GM12878 (cell line): Measurements from ENCODE around the gene SUMF1. TPM values are rescaled to one million over a fixed set of nuclear protein-coding genes. Genes with fewer than 3 reads are reported as not detected.

Source experiments
- BHLHE40 ChIP-seq, 2 experiments: fragments of 450-650 bp in 1 of 2; IDR thresholded peaks; 2 replicates each; pipeline ENCODE4 v1.6.1; 2011 to 2017; ENCODE audit warnings: low read depth in 2 of 2, borderline replicate concordance in 1 of 2, improper control_type of control experiment in 1 of 2, low read length in 1 of 2, mild to moderate bottlenecking in 1 of 2
- CEBPB ChIP-seq, 2 experiments: fragments of 150-350 bp in 1 of 2; IDR thresholded peaks; 2 replicates each; pipeline ENCODE4 v1.6.1; 2012 to 2014; ENCODE audit warnings: low read depth in 2 of 2, low read length in 2 of 2, borderline replicate concordance in 1 of 2, inconsistent platforms in 1 of 2
- CHD1 ChIP-seq: IDR thresholded peaks from 2 replicates; pipeline ENCODE4 v1.6.1; 2012; ENCODE audit warnings: low read depth, low read length, improper control_type of control experiment
- CREM ChIP-seq: IDR thresholded peaks from 2 replicates; pipeline ENCODE4 v1.6.1; 2014; ENCODE audit warnings: antibody characterized with exemption, low read depth
- IKZF1 ChIP-seq: fragments of 450-650 bp; conservative IDR thresholded peaks from 2 replicates; pipeline ENCODE4 v1.6.1; 2017; ENCODE audit warnings: antibody characterized with exemption, mild to moderate bottlenecking
- KAT2A ChIP-seq: conservative IDR thresholded peaks from 2 replicates; pipeline ENCODE4 v1.6.1; 2011; ENCODE audit warnings: low read depth, low read length; ENCODE audit not compliant: control insufficient read depth
- KLF5 ChIP-seq: fragments of 450-650 bp; IDR thresholded peaks from 2 replicates; pipeline ENCODE4 v1.6.1; 2014; ENCODE audit warnings: mild to moderate bottlenecking; ENCODE audit not compliant: partially characterized antibody
- MYC ChIP-seq: IDR thresholded peaks from 2 replicates; pipeline ENCODE4 v1.6.1; 2011; ENCODE audit warnings: mild to moderate bottlenecking, low read length, moderate library complexity, inconsistent platforms; ENCODE audit not compliant: insufficient read depth, insufficient replicate concordance, insufficient read length, severe bottlenecking
- NFIC ChIP-seq: IDR thresholded peaks from 2 replicates; pipeline ENCODE4 v1.6.1; 2012; ENCODE audit warnings: low read depth, mild to moderate bottlenecking, inconsistent platforms, low read length, moderate library complexity
- NFYA ChIP-seq: IDR thresholded peaks from 2 replicates; pipeline ENCODE4 v1.6.1; 2011; ENCODE audit warnings: low read depth, mild to moderate bottlenecking, low read length, improper control_type of control experiment, borderline replicate concordance
- NR2F1 ChIP-seq: fragments of 450-650 bp; conservative IDR thresholded peaks from 2 replicates; pipeline ENCODE4 v1.6.1; 2017; ENCODE audit warnings: mild to moderate bottlenecking
- POLR2AphosphoS5 ChIP-seq: IDR thresholded peaks from 2 replicates; pipeline ENCODE4 v1.6.1; 2011; ENCODE audit warnings: mild to moderate bottlenecking, low read length, inconsistent platforms
- RUNX3 ChIP-seq: IDR thresholded peaks from 2 replicates; pipeline ENCODE4 v1.6.1; 2012; ENCODE audit warnings: low read length, inconsistent platforms
- SIN3A ChIP-seq: IDR thresholded peaks from 2 replicates; pipeline ENCODE4 v1.6.1; 2012; ENCODE audit warnings: low read depth, low read length, improper control_type of control experiment
- SIX5 ChIP-seq: IDR thresholded peaks from 2 replicates; pipeline ENCODE4 v1.6.1; 2011; ENCODE audit warnings: mild to moderate bottlenecking, low read depth, low read length, moderate library complexity; ENCODE audit not compliant: severe bottlenecking
- SMARCA5 ChIP-seq: fragments of 450-650 bp; IDR thresholded peaks from 2 replicates; pipeline ENCODE4 v1.6.1; 2017; ENCODE audit warnings: mild to moderate bottlenecking
- SREBF2 ChIP-seq: IDR thresholded peaks from 2 replicates; pipeline ENCODE4 v1.6.1; 2012; ENCODE audit warnings: mild to moderate bottlenecking, low read length
- TARDBP ChIP-seq: IDR thresholded peaks from 2 replicates; pipeline ENCODE4 v1.6.1; 2016; ENCODE audit warnings: borderline replicate concordance
- YBX1 ChIP-seq: fragments of 450-650 bp; IDR thresholded peaks from 2 replicates; pipeline ENCODE4 v1.6.1; 2016; ENCODE audit warnings: antibody characterized with exemption
- ZBED1 ChIP-seq: IDR thresholded peaks from 2 replicates; pipeline ENCODE4 v1.6.1; 2016; ENCODE audit warnings: borderline replicate concordance
- ZNF217 ChIP-seq: fragments of 450-650 bp; IDR thresholded peaks from 2 replicates; pipeline ENCODE4 v1.6.1; 2017; ENCODE audit warnings: antibody characterized with exemption, mild to moderate bottlenecking
- ZZZ3 ChIP-seq: IDR thresholded peaks from 2 replicates; pipeline ENCODE4 v1.6.1; 2011; ENCODE audit warnings: low read depth; ENCODE audit not compliant: control insufficient read depth, insufficient read length
- polyA plus RNA-seq, 11 experiments: library from polyadenylated mRNA; depleted of rRNA in 4 of 11; unstranded in 6 of 11; stranded (reverse) in 5 of 11; fragments of >200 nt; fragmentation: Nextera tagmentation in 4 of 11; fragmentation: Illumina TruSeq in 1 of 11; extraction: Ambion mirVana in 4 of 11; extraction: Trizol in 1 of 11; gene quantifications; 1 replicate in 1 of 11; 2 replicates in 10 of 11; pipeline versions ENCODE4 v1.2.1 to v1.2.3, GENCODE V29; 2011 to 2016; ENCODE audit warnings: inconsistent platforms in 2 of 11, missing spikeins in 2 of 11, low read depth in 1 of 11
- total RNA-seq, 4 experiments: library from RNA; depleted of rRNA in 3 of 4; stranded (reverse); fragments of >200 nt in 3 of 4; fragmentation: Illumina TruSeq in 1 of 4; extraction: Trizol in 1 of 4; gene quantifications; 2 replicates each; pipeline versions ENCODE4 v1.2.1 to v1.2.3, GENCODE V29; 2013 to 2021
- TF ChIP-seq, protein P1 (sequence below): IDR thresholded peaks from 2 replicates; pipeline ENCODE4 v1.6.1; 2011; ENCODE audit warnings: mild to moderate bottlenecking, low read depth, low read length, moderate library complexity; ENCODE audit not compliant: insufficient replicate concordance
- TF ChIP-seq, protein P2 (sequence below): fragments of 150-350 bp; IDR thresholded peaks from 2 replicates; pipeline ENCODE4 v1.6.1; 2014; ENCODE audit warnings: mild to moderate bottlenecking, low read depth, low read length
- TF ChIP-seq, protein P3 (sequence below): fragments of 450-650 bp; formaldehyde crosslinking; IDR thresholded peaks from 2 replicates; pipeline ENCODE4 v1.5.0; 2022; ENCODE audit warnings: mild to moderate bottlenecking, missing genetic modification characterization
- TF ChIP-seq, protein P4 (sequence below): IDR thresholded peaks from 2 replicates; pipeline ENCODE4 v1.6.1; 2012; ENCODE audit warnings: low read depth, low read length, improper control_type of control experiment

SUMF1 gene
- total and polyA plus RNA-seq, 10 of the 15 experiments (the other 5 are each of a cell fraction or from before 2014, with no cell fraction given): 3.2 to 14.3 (median 8.5) TPM

DNA sequence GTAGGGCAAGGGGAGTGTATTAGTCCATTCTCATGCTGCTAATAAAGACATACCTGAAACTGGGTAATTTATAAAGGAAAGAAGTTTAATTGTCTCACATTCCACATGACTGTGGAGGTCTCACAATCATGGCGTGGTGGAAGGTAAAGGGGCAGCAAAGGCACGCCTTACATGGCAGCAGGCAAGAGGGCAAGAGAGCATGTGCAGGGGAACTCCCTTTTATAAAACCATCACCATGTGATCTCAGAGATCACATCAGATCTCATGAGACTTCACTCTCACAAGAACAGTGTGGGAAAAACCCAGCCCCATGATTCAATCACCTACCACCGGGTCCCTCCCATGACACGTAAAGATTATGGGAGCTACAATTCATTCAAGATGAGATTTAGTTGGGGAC lies 41.4 kb downstream of the SUMF1 start (continued):
- TF ChIP-seq, protein P1, sequence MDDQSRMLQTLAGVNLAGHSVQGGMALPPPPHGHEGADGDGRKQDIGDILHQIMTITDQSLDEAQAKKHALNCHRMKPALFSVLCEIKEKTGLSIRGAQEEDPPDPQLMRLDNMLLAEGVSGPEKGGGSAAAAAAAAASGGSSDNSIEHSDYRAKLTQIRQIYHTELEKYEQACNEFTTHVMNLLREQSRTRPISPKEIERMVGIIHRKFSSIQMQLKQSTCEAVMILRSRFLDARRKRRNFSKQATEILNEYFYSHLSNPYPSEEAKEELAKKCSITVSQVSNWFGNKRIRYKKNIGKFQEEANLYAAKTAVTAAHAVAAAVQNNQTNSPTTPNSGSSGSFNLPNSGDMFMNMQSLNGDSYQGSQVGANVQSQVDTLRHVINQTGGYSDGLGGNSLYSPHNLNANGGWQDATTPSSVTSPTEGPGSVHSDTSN: no peak
- TF ChIP-seq KAT2A: no peak
- TF ChIP-seq ZBED1: no peak
- TF ChIP-seq, protein P2, sequence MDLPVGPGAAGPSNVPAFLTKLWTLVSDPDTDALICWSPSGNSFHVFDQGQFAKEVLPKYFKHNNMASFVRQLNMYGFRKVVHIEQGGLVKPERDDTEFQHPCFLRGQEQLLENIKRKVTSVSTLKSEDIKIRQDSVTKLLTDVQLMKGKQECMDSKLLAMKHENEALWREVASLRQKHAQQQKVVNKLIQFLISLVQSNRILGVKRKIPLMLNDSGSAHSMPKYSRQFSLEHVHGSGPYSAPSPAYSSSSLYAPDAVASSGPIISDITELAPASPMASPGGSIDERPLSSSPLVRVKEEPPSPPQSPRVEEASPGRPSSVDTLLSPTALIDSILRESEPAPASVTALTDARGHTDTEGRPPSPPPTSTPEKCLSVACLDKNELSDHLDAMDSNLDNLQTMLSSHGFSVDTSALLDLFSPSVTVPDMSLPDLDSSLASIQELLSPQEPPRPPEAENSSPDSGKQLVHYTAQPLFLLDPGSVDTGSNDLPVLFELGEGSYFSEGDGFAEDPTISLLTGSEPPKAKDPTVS: no peak
- TF ChIP-seq CHD1: no peak
- no peak for TF ChIP-seq RUNX3
- TF ChIP-seq TARDBP: no peak
- TF ChIP-seq CREM: no peak
- TF ChIP-seq SMARCA5: no peak
- no peak for TF ChIP-seq KLF5
- TF ChIP-seq ZZZ3: no peak
- TF ChIP-seq ZNF217: no peak
- TF ChIP-seq CEBPB (IDR thresholded peaks at IDR 0.05; ENCODE audit: borderline replicate concordance in 1 of 2, low read depth in 2 of 2, low read length in 2 of 2): no peak
- TF ChIP-seq, protein P3, sequence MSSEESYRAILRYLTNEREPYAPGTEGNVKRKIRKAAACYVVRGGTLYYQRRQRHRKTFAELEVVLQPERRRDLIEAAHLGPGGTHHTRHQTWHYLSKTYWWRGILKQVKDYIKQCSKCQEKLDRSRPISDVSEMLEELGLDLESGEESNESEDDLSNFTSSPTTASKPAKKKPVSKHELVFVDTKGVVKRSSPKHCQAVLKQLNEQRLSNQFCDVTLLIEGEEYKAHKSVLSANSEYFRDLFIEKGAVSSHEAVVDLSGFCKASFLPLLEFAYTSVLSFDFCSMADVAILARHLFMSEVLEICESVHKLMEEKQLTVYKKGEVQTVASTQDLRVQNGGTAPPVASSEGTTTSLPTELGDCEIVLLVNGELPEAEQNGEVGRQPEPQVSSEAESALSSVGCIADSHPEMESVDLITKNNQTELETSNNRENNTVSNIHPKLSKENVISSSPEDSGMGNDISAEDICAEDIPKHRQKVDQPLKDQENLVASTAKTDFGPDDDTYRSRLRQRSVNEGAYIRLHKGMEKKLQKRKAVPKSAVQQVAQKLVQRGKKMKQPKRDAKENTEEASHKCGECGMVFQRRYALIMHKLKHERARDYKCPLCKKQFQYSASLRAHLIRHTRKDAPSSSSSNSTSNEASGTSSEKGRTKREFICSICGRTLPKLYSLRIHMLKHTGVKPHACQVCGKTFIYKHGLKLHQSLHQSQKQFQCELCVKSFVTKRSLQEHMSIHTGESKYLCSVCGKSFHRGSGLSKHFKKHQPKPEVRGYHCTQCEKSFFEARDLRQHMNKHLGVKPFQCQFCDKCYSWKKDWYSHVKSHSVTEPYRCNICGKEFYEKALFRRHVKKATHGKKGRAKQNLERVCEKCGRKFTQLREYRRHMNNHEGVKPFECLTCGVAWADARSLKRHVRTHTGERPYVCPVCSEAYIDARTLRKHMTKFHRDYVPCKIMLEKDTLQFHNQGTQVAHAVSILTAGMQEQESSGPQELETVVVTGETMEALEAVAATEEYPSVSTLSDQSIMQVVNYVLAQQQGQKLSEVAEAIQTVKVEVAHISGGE (CRISPR knock-in tag): no peak
- TF ChIP-seq IKZF1: no peak
- no peak for TF ChIP-seq POLR2AphosphoS5
- no peak for TF ChIP-seq MYC
- no peak for TF ChIP-seq SIX5
- no peak for TF ChIP-seq NFIC
- peak; percentile 80 to 91 for TF ChIP-seq BHLHE40 (IDR thresholded peaks at IDR 0.05; ENCODE audit: borderline replicate concordance in 1 of 2, low read depth in 2 of 2, low read length in 1 of 2)
- TF ChIP-seq YBX1: no peak
- TF ChIP-seq, protein P4, sequence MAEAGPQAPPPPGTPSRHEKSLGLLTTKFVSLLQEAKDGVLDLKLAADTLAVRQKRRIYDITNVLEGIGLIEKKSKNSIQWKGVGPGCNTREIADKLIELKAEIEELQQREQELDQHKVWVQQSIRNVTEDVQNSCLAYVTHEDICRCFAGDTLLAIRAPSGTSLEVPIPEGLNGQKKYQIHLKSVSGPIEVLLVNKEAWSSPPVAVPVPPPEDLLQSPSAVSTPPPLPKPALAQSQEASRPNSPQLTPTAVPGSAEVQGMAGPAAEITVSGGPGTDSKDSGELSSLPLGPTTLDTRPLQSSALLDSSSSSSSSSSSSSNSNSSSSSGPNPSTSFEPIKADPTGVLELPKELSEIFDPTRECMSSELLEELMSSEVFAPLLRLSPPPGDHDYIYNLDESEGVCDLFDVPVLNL: no peak
- TF ChIP-seq SREBF2: no peak
- TF ChIP-seq NFYA: no peak
- TF ChIP-seq SIN3A: no peak
- TF ChIP-seq NR2F1: peak; percentile 83
